Breast epithelium (tissue), 4 donors: ENCODE results near the gene ROBO2. TPM values are rescaled to one million over a fixed set of nuclear protein-coding genes. Genes with fewer than 3 reads are reported as not detected.

Source experiments
- DNase-seq, 2 donors: peaks; one replicate each; pipeline ENCODE4 v3.0.0-alpha.2; 2019; ENCODE audit warnings: low spot score in 2 of 2
- H3K27ac ChIP-seq, 2 donors: fragments of 200-600 bp; sonication (generic) in 1 of 2; one replicate each; pipeline ENCODE4 v1.5.1; 2016 to 2019; ENCODE audit warnings: mild to moderate bottlenecking in 1 of 2
- H3K27me3 ChIP-seq, 2 donors: fragments of 200-600 bp; sonication (generic) in 1 of 2; one replicate each; pipeline versions ENCODE4 v1.5.1 to v1.6.0; 2017 to 2019; ENCODE audit warnings: control low read depth in 1 of 2, mild to moderate bottlenecking in 1 of 2
- H3K36me3 ChIP-seq: fragments of 200-600 bp; one replicate; pipeline ENCODE4 v1.5.1; 2019
- H3K4me1 ChIP-seq, 2 donors: fragments of 200-600 bp; sonication (generic); one replicate each; pipeline ENCODE4 v1.5.1; 2016 to 2019; ENCODE audit warnings: control low read depth in 1 of 2
- H3K4me3 ChIP-seq, 3 donors: fragments of 200-600 bp; sonication (generic); 1 replicate in 2 of 3; 2 replicates in 1 of 3; pipeline ENCODE4 v1.5.1; 2016 to 2019; ENCODE audit warnings: mild to moderate bottlenecking in 3 of 3, moderate library complexity in 2 of 3
- H3K9me3 ChIP-seq, 2 donors: fragments of 200-600 bp; sonication (generic) in 1 of 2; one replicate each; pipeline ENCODE4 v1.5.1; 2016 to 2019; ENCODE audit warnings: control low read depth in 1 of 2
- POLR2A ChIP-seq: fragments of 450-650 bp; IDR thresholded peaks from one replicate; pipeline ENCODE4 v1.6.1; 2016; ENCODE audit warnings: antibody characterized with exemption, mild to moderate bottlenecking, moderate library complexity
- POLR2AphosphoS5 ChIP-seq, 3 donors: sonication (generic); formaldehyde crosslinking; IDR thresholded peaks; one replicate each; pipeline ENCODE4 v1.6.1; 2017; ENCODE audit warnings: antibody characterized with exemption in 3 of 3
- intact Hi-C: fragments of 100-400 bp; cut with DNase I; formaldehyde crosslinking; loops from one replicate; pipeline ENCODE4 v1.15.1; 2023; ENCODE audit warnings: low total_unique reads
- total RNA-seq, 3 donors: library from RNA; depleted of rRNA; stranded (reverse); fragments of >200 nt; gene quantifications; one replicate each; pipeline ENCODE4 v1.1.0, GENCODE V29; 2016
- TF ChIP-seq, protein P1 (sequence below), 3 donors: fragments of 450-650 bp; IDR thresholded peaks; one replicate each; pipeline ENCODE4 v1.5.1; 2016 to 2017; ENCODE audit warnings: antibody characterized with exemption in 3 of 3, mild to moderate bottlenecking in 3 of 3, moderate library complexity in 3 of 3

ROBO2 gene
- total RNA-seq, 3 donors from 2014 or later, result 0.98 to 1.4 (median 1.3) TPM

DNA sequence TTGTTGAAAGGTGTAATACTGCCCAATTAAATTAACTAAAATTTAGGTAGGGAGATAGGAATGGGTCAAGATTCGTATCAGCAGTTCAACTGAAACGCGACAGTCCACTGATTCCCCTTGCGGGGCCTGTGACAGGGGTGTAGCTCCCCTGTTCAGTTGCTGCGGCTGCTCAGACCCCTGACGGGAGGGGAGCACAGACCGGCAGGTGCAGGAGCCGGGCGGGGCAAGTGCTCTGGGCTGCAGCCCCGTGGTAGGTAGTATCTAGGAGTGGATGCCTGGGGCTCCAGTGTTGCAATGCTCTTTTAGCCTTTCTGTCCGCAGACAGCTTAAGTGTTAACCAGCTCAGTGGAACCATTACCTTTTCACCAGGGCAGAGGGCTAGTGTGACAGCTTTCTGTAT is 164.9 kb downstream of the ROBO2 start:
- DNase-seq, result no peak
- intact Hi-C loops, result no loop called here
- Histone ChIP-seq H3K27me3 (no peaks in the 10 kb centered on the region), H3K4me3 (no peak overlapping the region), H3K4me1 (no peaks in the 10 kb centered on the region), H3K27ac (no peak overlapping the region), H3K36me3 (no peaks in the 10 kb centered on the region), H3K9me3 (no peaks in the 10 kb centered on the region)
- TF ChIP-seq, protein P1, sequence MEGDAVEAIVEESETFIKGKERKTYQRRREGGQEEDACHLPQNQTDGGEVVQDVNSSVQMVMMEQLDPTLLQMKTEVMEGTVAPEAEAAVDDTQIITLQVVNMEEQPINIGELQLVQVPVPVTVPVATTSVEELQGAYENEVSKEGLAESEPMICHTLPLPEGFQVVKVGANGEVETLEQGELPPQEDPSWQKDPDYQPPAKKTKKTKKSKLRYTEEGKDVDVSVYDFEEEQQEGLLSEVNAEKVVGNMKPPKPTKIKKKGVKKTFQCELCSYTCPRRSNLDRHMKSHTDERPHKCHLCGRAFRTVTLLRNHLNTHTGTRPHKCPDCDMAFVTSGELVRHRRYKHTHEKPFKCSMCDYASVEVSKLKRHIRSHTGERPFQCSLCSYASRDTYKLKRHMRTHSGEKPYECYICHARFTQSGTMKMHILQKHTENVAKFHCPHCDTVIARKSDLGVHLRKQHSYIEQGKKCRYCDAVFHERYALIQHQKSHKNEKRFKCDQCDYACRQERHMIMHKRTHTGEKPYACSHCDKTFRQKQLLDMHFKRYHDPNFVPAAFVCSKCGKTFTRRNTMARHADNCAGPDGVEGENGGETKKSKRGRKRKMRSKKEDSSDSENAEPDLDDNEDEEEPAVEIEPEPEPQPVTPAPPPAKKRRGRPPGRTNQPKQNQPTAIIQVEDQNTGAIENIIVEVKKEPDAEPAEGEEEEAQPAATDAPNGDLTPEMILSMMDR (IDR thresholded peaks at IDR 0.05), result no peak
- TF ChIP-seq POLR2A (no peak), POLR2AphosphoS5 (IDR thresholded peaks at IDR 0.05) (no peak)

DNA sequence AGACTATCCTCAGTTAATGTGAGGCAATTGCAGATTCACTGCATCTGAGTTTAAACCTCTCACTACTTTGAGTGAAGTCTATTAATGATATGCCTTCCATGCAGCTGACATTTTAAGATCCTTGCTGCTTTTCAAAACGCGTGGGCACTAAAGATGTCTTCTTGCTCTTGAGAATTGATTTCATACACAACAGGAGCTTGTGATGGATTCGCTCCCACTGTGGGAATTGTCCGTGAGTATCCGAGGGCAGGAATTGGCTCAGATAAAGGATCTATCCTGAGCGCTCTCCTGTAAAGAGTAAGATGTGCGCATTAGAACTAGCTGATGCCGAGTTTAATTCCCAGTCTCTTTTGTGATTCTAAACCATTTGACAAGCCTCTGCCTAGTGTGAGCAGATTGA is 167.9 kb downstream of the ROBO2 start:
- TF ChIP-seq POLR2AphosphoS5 (IDR thresholded peaks at IDR 0.05), result no peak
- TF ChIP-seq POLR2A, result no peak
- TF ChIP-seq, protein P1 (IDR thresholded peaks at IDR 0.05), result no peak

GRCh38 chr3:77222701-77223100 is 182.8 kb downstream of the ROBO2 start:
- intact Hi-C loops, result no loop called here
- H3K4me1 ChIP-seq, result no peaks in the 10 kb centered on the region
- no peaks in the 10 kb centered on the region for H3K9me3 ChIP-seq
- H3K27me3 ChIP-seq, result no peaks in the 10 kb centered on the region
- no peaks in the 10 kb centered on the region for H3K36me3 ChIP-seq
- H3K4me3 ChIP-seq, result no peak overlapping the region
- H3K27ac ChIP-seq, result no peak overlapping the region
- TF ChIP-seq POLR2AphosphoS5 (IDR thresholded peaks at IDR 0.05) (no peak), POLR2A (no peak)
- TF ChIP-seq, protein P1 (IDR thresholded peaks at IDR 0.05), result no peak
- no peak for DNase-seq

More for the DNA sequence above, 167.9 kb downstream of the ROBO2 start:
- Histone ChIP-seq H3K36me3 (no peaks in the 10 kb centered on the region), H3K9me3 (no peaks in the 10 kb centered on the region), H3K27ac (no peak overlapping the region), H3K4me1 (no peaks in the 10 kb centered on the region), H3K27me3 (no peaks in the 10 kb centered on the region), H3K4me3 (no peak overlapping the region)
- intact Hi-C loops, result no loop called here
- DNase-seq, result no peak

GRCh38 chr3:77227567-77227966 is 187.7 kb downstream of the ROBO2 start:
- Histone ChIP-seq H3K27me3 (no peaks in the 10 kb centered on the region), H3K27ac (no peak overlapping the region), H3K4me3 (no peak overlapping the region), H3K4me1 (no peaks in the 10 kb centered on the region), H3K9me3 (no peaks in the 10 kb centered on the region), H3K36me3 (no peaks in the 10 kb centered on the region)
- TF ChIP-seq POLR2AphosphoS5 (IDR thresholded peaks at IDR 0.05), result no peak
- no peak for TF ChIP-seq POLR2A
- TF ChIP-seq, protein P1 (IDR thresholded peaks at IDR 0.05), result no peak
- DNase-seq, result no peak
- intact Hi-C loops, result no loop called here

DNA sequence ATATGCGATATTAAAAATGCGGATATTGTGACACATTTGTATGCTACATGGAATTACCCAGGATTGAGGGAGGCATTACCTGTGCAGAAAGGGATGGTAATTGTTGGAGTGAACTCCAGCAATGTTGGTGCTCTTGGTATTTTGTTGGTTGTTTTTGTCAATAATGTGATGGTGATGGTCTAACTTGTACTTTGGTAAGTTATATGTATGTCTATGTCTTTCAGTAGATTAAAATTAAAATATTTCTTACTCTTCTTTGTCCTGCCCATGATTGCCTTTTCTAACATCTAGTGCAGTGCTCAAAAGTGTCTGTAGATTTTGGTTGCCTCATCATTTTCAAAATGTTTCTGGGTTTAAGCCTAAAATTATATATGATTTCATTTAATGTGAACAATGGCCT is 192.7 kb downstream of the ROBO2 start:
- TF ChIP-seq POLR2A (no peak), POLR2AphosphoS5 (IDR thresholded peaks at IDR 0.05) (no peak)
- TF ChIP-seq, protein P1 (IDR thresholded peaks at IDR 0.05), result no peak
- no peaks in the 10 kb centered on the region for H3K36me3 ChIP-seq

More for the DNA sequence above, 192.7 kb downstream of the ROBO2 start:
- intact Hi-C loops, result no loop called here
- no peaks in the 10 kb centered on the region for H3K27me3 ChIP-seq
- H3K27ac ChIP-seq, result no peak overlapping the region
- no peaks in the 10 kb centered on the region for H3K4me1 ChIP-seq
- H3K9me3 ChIP-seq, result no peaks in the 10 kb centered on the region
- DNase-seq, result no peak
- no peak overlapping the region for H3K4me3 ChIP-seq
